ENCODE results near the gene TMEM214.

GRCh38 chr2:27016801-27017325 is 15.9 kb upstream of the TMEM214 start:
- TF ChIP-seq CTCF (optimal IDR thresholded peaks at IDR 0.05 in 1 of 3, IDR thresholded peaks at IDR 0.05 in 1 of 3, conservative IDR thresholded peaks at IDR 0.05 in 1 of 3; ENCODE audit: extremely low read depth in 1 of 3, insufficient read depth in 2 of 3, low read length in 3 of 3) (peak; percentile 68 to 69 (median 69)), EZH2 (IDR thresholded peaks at IDR 0.05; ENCODE audit: low read length) (no peak)
